ENCODE measurements around the gene SPTSSB.
A peak's percentile ranks its signal among the peaks of the same experiment; 100 is the strongest.

DNA sequence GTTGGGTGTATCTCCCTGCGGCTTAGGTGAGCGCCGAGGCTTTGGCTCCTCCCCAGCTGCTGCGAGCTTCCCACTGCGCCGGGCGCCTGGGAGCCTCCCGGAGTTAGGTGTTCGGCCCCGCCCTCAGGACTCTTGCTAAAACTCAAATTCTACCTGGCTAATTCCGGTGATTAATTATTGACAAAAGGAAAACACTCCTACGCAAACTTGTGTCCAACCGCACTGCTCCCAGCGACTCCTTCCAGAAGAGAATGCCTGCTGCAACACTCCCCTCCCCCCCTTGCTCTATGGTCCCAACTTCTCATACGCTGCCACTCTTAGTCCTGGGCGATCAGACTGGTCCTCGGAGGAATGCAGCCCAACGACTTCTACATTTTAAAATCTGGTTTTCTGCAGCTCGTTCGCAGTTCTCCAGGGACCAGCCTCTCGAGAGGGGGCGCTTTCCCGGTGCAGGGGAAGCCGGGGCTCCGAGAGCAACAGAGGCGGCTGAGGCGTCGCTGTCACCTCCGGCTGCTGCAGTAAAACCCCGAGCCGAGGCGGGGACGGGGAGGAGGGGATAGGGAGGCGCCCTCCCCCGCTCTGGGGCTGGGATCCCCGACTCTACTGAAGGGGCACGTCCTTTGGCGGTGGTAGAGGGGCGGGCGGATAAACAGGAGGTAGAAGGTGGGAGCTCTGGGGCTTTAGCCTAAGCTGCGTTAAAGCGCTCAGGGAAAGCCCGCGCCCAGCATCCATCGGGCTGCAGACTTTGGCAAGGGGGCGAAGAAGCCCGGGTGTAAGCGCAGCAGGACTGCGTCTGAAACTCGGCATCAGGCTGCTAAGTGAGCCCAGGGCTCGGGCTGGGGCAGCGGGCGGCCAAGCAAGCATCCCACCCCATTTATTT lies at the start of gene SPTSSB:
- TF ChIP-seq, protein P1, sequence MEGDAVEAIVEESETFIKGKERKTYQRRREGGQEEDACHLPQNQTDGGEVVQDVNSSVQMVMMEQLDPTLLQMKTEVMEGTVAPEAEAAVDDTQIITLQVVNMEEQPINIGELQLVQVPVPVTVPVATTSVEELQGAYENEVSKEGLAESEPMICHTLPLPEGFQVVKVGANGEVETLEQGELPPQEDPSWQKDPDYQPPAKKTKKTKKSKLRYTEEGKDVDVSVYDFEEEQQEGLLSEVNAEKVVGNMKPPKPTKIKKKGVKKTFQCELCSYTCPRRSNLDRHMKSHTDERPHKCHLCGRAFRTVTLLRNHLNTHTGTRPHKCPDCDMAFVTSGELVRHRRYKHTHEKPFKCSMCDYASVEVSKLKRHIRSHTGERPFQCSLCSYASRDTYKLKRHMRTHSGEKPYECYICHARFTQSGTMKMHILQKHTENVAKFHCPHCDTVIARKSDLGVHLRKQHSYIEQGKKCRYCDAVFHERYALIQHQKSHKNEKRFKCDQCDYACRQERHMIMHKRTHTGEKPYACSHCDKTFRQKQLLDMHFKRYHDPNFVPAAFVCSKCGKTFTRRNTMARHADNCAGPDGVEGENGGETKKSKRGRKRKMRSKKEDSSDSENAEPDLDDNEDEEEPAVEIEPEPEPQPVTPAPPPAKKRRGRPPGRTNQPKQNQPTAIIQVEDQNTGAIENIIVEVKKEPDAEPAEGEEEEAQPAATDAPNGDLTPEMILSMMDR (conservative IDR thresholded peaks at IDR 0.05 in 1 of 2, IDR thresholded peaks at IDR 0.05 in 1 of 2; ENCODE audit: extremely low read depth in 1 of 2, insufficient read depth in 1 of 2, low read depth in 1 of 2, low read length in 2 of 2): peak in 1 of 2 donors; percentile 26
- TF ChIP-seq EZH2 (IDR thresholded peaks at IDR 0.05; ENCODE audit: borderline replicate concordance, low read length): no peak

All from mammary epithelial cell (primary cell).